GM19351 (cell line): Measurements from ENCODE around the gene NSMCE3.
"Not testable (repeated sequence)": the region's sequence is repeated elsewhere in the genome, so short reads cannot be mapped to it uniquely, and the experiment has no call there.

Experiments
- ATAC-seq: cut with Tn5 transposase; IDR thresholded peaks from one replicate; pipeline ENCODE4 v1.9.1; 2021; ENCODE audit warnings: mild to moderate bottlenecking, moderate library complexity; ENCODE audit not compliant: unreplicated experiment

Gene NSMCE3

DNA sequence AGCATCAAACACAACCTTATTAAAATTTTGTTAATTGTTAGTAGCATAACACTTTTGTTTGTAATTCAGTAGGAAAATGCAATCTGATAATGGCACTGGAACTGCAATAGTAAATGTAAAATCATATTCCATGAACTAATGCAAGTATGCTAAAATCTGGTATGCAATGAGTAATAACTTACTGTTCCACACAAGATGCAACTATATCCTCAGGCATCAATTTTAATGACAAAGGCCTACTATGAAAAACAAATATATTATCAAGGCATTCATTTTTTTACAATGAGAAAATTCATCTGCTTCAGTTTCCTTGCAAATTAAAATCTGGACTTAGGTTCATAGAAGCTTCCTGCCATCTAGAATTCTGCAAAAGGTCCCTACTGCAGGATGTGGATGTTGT is 1.4 kb upstream of the NSMCE3 start:
- ATAC-seq = no peak

DNA sequence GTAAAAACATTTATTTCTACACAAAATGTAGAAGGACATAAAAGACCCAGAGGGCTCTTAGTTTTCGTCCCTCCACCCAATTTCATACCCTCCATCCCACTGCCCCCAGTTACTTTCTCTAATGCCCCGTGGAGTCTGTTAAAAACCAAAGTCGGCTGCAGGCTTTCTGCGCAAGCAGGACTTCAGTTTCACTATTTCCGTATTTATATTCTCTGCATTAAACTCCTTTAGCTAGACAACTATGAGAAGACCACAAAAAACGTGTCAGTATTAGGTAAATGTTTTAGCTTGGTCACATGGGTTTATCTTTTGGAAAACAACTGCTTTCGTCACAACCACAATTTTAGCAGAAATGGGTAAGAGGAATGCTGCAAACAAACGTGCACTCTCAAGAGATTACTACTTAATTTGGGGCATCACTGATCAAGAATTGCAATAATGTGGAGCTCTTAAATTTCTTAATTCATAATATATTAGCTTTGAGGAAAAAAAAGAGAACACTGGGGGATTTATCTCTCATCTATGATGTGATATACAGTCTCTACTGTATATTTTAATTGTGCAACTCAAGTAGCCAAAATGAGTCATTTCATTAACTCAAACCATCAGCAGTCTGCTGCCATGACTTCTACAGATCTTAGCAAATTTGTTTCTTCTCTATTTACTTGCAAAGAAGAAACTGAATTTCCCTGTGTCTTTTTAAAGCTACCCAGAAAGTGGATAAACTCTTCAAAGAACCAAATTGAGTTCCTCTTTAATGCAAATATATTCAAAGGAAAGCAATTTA is 740 bp upstream of the NSMCE3 start:
- ATAC-seq = peak; percentile 21

DNA sequence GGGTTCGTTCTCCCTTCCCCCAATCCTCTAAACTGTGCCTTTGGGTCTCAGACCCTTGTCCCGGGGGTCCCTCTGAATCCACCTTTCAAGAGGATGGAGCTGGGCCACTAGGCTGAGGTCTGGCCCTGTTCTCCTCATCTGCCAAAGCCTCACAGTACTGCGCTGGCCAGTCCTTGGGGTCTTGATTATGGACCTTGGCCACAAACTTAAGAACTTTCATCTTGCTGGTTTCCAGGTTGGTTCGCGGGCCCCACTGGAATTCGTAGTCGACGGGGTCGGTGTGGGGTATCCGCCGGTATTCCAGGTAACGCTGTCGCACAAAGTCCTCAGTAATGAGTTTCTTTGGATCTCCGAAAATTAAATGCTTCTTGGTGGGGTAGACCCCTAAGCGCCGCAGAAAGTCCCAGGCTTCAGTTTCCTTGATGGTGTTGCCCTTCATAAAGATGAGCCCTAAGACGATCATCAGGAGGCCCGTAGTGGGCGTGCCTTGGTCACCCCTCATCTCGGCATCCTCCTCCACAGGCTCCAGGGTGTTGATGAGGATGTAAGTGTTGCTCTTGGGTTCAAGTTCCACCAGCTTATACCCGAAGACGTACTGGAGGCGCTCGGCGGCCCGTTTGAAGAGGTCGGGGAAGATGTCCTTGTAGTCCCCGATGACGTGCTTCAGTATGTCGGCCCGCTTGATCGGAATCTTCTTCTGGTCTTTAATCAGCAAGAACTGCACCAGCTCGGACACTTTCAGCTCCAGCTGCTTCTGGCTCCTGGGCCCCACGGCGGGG is 727 bp downstream of the NSMCE3 start:
- ATAC-seq = peak; percentile 28

DNA sequence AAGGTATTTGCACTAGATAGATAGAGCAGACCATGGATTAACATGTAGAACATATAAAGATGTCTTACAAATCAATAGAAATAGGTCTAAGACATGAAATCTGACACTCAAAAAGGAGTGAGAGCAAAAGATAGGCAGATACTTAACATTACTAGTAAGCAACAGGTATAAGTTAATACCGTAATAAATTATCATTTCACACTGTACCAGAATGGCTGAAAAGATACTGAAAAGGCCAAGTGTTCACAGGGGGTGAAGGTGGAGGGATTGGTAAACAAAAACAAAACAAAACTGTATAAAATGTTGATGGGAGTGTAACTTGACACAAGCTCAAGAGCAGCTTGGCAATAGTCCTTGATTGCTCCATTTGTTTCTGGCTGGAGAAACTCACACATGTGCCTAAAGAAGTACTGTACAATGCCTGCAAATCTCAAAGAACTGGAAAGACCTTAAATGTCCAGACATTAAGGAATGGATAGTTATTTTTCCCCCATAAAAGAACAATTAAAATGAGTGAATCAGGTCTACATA is 3.5 kb downstream of the NSMCE3 start:
- no peak for ATAC-seq

DNA sequence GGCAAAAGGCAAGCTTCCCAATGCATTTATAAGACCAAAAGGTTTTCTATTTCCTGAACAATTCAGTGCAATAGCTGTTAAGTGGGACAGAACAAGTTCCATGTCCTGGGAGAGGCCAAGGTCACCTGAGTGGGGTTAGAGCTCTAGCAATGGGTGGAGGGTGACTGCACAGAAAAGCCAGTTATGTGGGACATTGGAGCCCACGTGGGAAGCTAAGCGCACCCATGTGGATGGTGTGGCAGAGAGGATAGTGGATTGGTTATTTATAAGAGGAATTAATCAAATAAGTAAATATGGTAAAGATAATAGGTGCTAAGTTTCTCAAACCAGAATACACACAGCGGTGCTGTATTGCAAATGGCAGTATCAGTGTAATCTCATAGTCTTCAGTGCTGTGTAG is 6.3 kb downstream of the NSMCE3 start:
- ATAC-seq = no peak

DNA sequence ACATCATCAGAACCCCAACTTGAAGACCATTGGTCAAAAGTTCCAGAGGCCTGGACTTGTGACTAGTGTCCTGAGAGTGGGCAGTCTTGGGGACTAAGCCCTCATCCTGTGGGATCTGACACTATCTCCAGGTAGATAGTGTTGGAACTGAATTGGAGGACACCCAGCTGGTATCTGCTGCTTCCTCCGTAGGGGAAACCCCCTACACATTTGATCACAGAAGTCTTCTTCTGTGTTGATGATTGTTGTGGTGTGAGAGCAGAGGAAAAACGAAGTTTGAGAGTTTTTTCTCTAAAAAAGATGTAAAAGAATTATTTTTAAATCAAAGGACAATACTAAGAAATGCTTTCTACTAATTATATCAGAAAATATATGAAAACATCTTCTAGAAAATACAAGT is 6.9 kb downstream of the NSMCE3 start:
- ATAC-seq = no peak

DNA sequence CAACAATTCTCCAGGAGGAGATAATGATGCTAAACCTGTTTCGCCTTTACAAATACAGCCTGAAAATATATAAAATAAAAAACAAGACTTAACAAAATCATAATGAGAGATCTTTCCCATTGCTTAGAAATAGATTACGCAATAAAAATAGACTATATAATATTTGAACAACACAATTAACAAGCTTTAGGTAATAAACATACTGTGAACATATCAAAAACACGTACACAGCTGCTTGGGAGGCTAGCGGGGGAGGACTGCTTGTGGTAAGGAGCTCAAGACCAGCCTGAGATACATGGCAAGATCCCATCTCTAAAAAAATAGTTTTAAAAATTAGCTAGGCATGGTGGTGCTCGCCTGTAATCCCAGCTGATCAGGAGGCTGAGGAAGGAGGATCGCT is 8.7 kb downstream of the NSMCE3 start:
- ATAC-seq = no peak

DNA sequence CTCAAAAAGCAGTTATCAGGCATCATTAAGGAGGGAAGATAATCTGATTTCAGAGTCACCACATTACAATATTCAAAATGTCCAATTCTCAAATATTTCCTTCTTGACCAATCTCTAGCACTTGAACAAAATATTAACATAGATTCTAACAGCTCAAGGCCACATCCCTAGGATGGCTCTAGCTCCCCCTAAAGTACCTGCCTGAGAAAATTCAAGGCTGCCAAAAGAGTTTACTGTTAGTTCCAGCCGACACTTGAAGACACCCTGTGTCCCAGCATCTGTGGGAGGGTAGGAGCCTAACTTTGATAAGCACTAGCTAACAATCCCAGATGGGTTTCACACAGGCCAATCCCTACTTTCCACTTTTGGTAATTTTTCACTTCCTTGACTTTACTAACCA is 10.4 kb downstream of the NSMCE3 start:
- no peak for ATAC-seq

DNA sequence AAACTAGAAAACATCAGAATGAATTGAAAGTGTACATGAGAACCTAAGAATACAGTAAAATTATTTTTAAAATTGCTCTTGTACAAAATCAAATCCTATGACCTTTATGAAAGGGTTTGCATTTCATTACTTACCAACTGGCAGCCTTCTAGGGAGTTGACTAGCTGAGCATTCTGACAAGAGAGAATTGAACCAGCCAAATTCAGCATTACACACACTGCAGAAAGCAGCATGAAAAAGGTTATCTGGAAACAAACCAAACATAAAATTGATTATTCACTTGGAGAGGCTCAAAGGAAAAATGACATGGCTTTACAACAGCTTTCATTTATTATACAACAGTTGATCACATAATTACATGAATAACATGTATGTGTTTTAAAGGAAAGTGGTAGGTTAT is 17.4 kb downstream of the NSMCE3 start:
- no peak for ATAC-seq

DNA sequence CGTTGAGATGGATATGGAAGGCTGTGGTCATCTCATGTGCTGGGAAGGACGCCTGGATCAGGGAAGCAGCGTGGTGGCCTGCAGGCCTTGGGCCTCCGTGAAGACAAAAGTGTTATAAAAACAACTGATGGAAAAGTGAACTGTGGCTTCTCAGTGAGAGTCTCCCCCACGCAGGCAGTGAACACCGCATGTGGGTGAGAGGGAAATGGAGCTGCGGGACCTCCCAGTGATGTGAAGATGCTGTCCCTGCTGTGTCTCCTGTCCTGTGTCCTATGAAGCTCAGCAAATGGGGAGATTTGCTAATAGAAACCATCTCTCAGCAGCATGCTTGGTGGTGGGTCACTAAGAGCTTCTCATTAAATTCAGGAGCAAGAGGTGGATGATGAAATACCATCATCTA is 25.1 kb downstream of the NSMCE3 start:
- no peak for ATAC-seq

DNA sequence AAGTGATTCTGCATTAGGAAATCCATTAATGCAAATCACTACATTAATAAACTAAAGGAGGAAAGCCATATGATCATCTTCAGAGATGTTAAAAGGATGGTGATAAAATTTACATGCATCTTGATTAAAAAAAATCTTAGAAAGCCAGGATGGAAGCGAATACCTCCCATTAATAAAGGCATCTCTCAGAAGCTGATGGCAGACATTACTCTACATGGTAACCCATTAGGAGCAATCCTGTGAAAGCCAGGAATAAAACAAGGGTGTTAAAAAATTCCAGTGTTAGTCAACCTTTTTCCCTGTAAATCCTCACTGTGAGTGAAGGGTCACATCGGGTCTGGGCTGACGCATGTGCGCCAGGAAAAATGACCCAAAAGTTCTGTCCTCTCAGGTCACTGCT is 25.5 kb downstream of the NSMCE3 start:
- ATAC-seq = no peak

DNA sequence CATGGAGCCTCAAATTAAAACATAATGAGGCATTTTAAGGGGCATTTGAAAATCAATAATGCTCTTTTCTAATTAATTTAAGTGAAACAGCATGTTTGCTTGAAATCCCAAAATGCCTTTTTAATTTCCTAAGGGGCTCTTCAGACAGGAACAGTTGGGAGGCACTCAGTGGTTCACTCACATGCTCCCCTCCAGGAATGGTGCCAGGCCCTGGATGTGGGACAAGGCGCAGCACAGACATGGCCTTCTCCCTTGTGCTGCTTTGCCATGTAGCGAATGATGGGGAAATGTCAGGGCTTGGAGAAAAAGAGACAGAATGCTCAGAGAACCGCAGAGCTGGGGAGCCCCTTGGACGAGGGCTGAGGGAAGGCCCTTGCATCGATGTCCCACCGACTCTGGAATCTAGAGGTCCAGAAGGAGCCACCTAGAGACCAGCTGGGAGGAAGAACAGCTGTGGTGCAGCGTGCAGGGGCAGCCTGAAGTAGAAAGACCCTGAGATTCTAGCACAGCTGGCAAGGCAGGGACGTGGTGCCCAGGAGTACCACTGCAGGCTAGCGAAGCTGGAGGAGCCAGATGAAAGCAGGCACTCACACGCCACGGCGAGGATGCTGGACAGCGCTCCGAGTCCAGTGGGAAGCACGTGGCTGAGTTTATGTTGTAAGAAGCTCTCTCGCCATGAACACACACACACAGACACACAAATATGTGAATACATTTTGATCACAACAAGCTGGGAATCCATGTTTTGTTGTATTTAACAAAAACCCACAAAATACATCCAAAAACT is 27.0 kb downstream of the NSMCE3 start:
- no peak for ATAC-seq

DNA sequence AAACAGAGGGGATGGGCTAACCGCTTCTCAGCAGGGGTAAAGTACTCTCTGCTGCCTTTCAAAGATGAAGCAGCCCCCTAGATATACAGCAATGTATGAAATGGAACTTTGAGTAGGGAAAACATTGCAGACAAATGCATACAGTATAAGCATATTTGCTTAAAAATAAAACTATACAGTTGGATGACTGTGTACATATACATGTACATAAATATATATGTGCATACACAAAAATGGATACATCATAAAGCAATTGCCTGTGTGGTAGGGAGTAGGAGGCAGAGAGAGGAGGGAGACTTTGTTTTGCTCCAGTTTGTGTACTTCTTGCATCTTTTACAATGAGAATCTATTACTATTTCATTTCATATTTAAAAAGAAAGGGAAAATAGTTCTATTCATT is 28.4 kb downstream of the NSMCE3 start:
- no peak for ATAC-seq

DNA sequence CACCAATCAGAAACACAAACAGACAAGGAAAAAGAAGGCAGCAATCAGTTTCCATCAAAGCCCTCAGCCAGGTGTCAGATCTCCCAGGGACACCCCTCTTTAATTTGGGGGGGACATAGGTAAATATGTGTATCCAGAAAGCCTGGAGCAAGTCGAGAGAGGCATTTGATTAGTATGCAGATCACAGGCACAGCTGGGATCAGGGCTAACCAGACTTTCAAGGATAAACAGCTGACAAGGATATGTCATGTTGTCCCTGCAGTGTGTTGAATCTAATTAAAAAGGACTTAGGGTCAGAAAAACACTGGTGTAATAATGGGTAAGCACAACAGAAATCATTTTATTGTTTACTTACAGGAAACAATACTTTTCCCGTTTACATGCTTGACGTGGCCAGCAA is 30.2 kb downstream of the NSMCE3 start:
- no peak for ATAC-seq

DNA sequence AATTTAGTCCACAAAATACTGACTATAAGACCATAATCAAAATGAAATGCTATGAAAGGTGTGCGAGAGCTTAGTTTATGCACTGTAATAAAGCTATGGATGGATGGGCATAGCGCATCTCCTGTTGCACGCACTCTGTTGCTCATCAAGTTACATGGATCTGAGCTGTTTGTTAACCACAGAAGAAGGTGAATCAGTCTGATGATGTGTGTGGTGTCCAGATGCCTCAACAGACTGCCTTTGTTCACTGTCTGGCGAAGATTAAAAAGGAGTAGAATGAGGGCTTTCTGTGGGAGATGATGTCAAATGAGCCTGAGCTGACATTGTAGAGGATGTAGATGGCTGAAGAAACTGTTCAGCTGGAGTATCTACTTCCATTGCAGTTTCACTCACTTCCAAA is 36.1 kb downstream of the NSMCE3 start:
- ATAC-seq = no peak

DNA sequence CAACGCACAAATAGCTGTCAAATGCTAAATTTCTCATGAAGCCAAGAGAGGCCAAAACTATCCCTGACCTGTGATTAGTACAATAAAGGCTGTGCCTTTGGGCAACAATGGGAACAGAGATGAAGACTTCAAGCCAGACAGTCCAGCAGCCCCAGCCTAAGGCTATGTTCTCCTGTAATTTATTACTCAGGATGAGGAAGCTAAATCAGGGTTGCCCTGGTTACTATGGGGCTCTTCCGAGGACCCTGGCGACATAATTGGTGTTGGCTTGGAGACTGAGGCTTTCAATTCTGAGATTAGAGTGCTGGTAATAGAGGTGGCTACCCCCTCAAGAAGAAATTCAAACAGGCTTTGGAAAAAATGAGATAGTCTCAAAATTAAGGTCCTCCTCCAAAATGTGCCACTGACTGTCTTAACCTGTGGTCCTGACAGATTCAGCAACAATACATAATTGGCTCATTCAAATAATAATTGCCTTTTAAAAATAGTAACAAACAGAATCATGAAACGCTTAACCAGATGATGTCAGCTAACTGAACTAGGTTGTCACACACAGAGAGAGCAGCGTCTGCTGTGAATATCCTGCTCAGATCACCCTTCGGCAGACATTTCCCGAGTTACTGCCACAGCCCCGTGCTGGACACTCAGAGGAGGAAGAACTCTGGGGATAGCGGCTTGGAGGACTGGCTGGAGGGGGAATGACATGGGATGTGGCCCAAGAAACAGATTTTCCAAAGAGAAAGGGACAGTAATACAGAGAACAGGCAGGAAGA is 43.0 kb downstream of the NSMCE3 start:
- ATAC-seq = no peak

DNA sequence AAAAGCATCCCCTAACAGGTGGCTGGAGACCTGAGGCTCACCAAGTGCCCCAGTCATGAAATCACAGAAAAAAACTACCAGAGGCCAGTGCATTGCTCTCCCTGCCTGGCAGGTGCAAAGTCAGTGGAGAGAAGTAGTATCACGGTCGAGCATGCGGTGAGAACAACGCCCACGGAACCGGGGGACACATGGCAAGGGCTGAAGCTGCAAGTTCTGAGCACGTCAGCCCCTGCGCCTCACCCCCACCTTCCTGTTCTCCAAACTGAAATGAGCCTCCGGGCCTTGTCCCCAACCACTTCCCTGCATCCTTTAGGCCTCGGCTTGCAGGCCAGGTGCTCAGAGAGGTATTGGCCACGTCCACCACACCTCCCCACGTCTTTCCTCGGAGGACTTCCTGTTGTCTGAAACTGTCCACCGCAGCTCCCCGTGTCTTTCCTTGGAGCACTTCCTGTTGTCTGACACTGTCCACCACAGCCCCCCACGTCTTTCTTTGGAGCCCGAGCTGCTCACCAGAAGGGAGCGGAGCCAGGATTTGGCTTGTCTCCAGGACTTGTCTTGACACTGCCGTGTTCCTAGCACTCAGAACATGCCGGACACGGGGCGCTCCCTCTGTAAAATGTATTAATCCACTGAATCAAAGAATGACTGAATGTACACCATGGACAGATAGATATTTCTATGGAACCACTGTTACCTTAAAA is 43.9 kb downstream of the NSMCE3 start:
- no peak for ATAC-seq

DNA sequence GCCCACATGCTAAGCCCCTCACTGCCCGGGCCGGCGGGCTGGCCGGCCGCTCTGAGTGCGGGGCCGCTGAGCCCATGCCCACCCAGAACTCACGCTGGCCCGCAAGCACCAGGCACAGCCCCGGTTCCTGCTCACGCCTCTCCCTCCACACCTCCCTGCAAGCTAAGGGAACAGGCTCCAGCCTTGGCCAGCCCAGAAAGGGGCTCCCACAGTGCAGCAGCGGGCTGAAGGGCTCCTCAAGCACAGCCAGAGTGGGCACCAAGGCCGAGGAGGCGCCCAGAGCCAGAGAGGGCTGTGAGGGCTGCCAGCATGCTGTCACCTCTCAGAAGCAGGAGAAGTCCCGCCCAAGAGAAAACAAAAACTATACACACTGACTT is 44.6 kb downstream of the NSMCE3 start:
- ATAC-seq = not testable (repeated sequence)

DNA sequence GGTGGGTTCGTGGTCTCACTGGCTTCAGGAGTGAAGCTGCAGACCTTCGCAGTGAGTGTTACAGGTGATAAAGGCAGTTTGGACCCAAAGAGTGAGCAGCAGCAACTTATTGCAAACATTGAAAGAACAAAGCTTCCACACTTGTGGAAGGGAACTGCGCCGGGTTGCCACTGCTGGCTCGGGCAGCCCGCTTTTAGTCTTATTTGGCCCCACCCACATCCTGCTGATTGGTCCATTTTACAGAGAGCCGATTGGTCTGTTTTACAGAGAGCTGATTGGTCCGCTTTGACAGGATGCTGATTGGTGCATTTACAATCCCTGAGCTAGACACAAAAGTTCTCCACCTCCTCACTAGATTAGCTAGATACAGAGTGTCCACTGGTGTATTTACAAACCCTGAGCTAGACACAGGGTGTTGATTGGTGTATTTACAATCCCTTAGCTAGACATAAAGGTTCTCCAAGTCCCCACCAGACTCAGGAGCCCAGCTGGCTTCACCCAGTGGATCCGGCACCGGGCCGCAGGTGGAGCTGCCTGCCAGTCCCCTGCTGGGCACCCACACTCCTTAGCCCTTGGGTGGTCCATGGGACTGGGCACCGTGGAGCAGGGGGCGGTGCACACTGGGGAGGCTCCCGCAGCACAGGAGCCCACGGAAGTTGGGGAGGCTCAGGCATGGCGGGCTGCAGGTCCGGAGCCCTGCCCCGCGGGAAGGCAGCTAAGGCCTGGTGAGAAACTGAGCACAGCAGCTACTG is 45.2 kb downstream of the NSMCE3 start:
- ATAC-seq = not testable (repeated sequence)
